Heart left ventricle (tissue), 16 donors: Measurements from ENCODE around the gene PACRG. TPM values are rescaled to one million over a fixed set of nuclear protein-coding genes. Genes with fewer than 3 reads are reported as not detected.

ENCODE experiments used
- ATAC-seq, 4 donors: fragments of 200-7000 bp; cut with Tn5 transposase; one replicate each; pipeline ENCODE4 v1.9.1; 2020 to 2022; ENCODE audit warnings: moderate library complexity in 4 of 4, mild to moderate bottlenecking in 3 of 4, moderate number of reproducible peaks in 1 of 4
- DNase-seq, 5 donors: peaks; one replicate each; pipeline ENCODE4 v3.0.0-alpha.2; 2020
- H3K27ac ChIP-seq, 12 donors: fragments of 200-600 bp; sonication (generic) in 4 of 12; one replicate each; pipeline versions ENCODE4 v1.5.0 to v1.8.0; 2016 to 2022; ENCODE audit warnings: mild to moderate bottlenecking in 2 of 12
- H3K27me3 ChIP-seq, 9 donors: fragments of 200-600 bp; sonication (generic) in 2 of 9; one replicate each; pipeline versions ENCODE4 v1.5.1 to v1.8.0; 2016 to 2022; ENCODE audit warnings: mild to moderate bottlenecking in 3 of 9
- H3K36me3 ChIP-seq, 9 donors: fragments of 200-600 bp; sonication (generic) in 2 of 9; one replicate each; pipeline versions ENCODE4 v1.5.0 to v1.8.0; 2018 to 2022; ENCODE audit warnings: mild to moderate bottlenecking in 2 of 9
- H3K4me1 ChIP-seq, 12 donors: fragments of 200-600 bp; sonication (generic) in 4 of 12; one replicate each; pipeline versions ENCODE4 v1.5.0 to v1.8.0; 2016 to 2022; ENCODE audit warnings: mild to moderate bottlenecking in 3 of 12
- H3K4me3 ChIP-seq, 12 donors: fragments of 200-600 bp; sonication (generic) in 4 of 12; one replicate each; pipeline versions ENCODE4 v1.5.0 to v1.8.0; 2017 to 2022; ENCODE audit warnings: mild to moderate bottlenecking in 9 of 12, moderate library complexity in 4 of 12
- H3K9me3 ChIP-seq, 12 donors: fragments of 200-600 bp; sonication (generic) in 4 of 12; one replicate each; pipeline versions ENCODE4 v1.5.0 to v1.8.0; 2016 to 2022; ENCODE audit warnings: mild to moderate bottlenecking in 1 of 12
- POLR2A ChIP-seq, 2 donors: fragments of 450-650 bp; IDR thresholded peaks; one replicate each; pipeline ENCODE4 v1.6.1; 2017; ENCODE audit warnings: antibody characterized with exemption in 2 of 2, mild to moderate bottlenecking in 2 of 2, moderate library complexity in 2 of 2
- WGBS, 4 donors: extraction: QIAGEN DNeasy Blood & Tissue Kit in 2 of 4; methylation state at CpG; one replicate each; pipeline versions ENCODE4 v1.1.5 to v1.1.7; 2013 to 2018; 5-methylcytosine and 5-hydroxymethylcytosine counted together
- intact Hi-C, 10 donors: fragments of 100-400 bp; cut with DNase I; formaldehyde crosslinking; loops; one replicate each; pipeline versions ENCODE4 v1.11.1 to v1.14.2; 2022
- polyA plus RNA-seq, 2 donors: library from polyadenylated mRNA; stranded (reverse); fragments of 200-250 nt; gene quantifications; one replicate each; pipeline ENCODE4 v1.2.3, GENCODE V29; 2013
- total RNA-seq, 9 donors: library from RNA; depleted of rRNA in 2 of 9; stranded (reverse); fragments of >200 nt in 2 of 9; fragmentation: NEBNext Ultra II Directional in 3 of 9; extraction: Animal tissue kit (Norgen Biotek cat#: 25700) in 3 of 9; gene quantifications; one replicate each; pipeline versions ENCODE4 v1.1.0 to v1.2.4, GENCODE V29; 2016 to 2023
- TF ChIP-seq, protein P1 (sequence below), 12 donors: fragments of 200-600 bp; sonication (generic) in 4 of 12; IDR thresholded peaks; one replicate each; pipeline versions ENCODE4 v1.5.0 to v1.8.0; 2018 to 2022; ENCODE audit warnings: antibody characterized with exemption in 12 of 12, mild to moderate bottlenecking in 5 of 12
- donor health status: ischemic (EF 13 %, LVEDD 7.1; RV severe dilation, severe dysfunction).
- donor health status: healthy with polysubstance abuse.
- donor health status: DM: no; HTN: yes; CAD: no.
- donor health status: DM: no; HTN: no; CAD: no.
- donor health status: ischemic (EF 25% LVEDD 6.9; RV normal size, moderate dysfunction).
- donor health status: ischemic (EF 25% LVEDD 5.7; RV mildly dilated, moderate dysfunction).
- donor health status: healthy.
- donor health status: DM: yes; HTN: yes; CAD: no.
- donor health status: ischemic (EF 35%, LVEDD 5.7; RV mildly dilated, moderate dysfunction).
- donor health status: nonischemic (EF 11% LVEDD 7.7; RV severe dilation, severe dysfunction).
- donor health status: DM: yes; HTN: yes; CAD: no.
- donor health status: PGD.
- donor health status: ischemic (EF 29% LVEDD 5.4; RV normal size, mild dysfunction).
- donor health status: nonischemic (EF 23%, LVEDD 6.1; RV moderate dilation, normal function).

The PACRG gene
- total and polyA plus RNA-seq, 11 donors: 2.0 to 83.3 (median 11.8) TPM

DNA sequence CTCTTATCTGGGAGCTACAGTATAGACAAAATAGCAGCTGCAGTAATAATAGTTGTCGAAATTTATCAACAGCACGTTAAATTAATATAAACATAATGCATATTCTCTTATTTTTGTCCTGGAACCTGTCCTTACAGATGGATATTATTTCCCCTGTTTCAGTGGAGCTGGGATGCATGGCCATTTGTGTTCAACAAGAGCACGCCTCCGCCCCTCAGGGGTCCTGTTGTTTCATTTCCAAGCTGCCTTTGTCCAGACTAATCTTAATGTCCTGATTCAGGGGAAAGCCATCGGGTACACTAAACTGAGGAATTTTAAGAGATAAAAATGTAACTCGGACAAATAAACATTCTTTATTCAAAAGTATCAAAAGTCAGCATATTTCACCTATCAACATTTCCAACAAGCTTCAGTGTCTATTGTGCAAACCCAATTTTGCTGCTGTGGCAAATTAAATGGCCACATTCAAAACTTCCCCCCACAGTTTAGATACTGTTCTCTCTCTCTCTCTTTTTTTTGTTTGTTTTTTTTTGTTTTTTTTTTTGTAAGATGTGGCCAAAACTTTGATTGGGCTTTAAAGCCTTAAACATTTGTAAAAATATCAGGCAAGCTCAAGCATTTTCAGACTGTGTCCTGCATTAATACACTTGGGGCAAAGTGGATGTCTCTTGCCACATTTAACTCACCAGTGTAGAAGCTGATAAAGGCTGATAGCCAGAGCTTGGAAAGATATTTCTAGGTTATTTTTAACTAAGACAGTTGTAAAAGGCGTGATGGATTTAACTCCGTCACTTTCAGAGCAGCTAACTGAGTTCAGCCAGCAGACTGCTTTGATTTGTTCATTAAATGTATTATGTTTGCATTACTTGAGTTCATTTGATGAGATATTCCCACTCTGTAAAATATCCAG is 574.2 kb downstream of the PACRG start:
- TF ChIP-seq POLR2A (IDR thresholded peaks at IDR 0.05): no peak
- TF ChIP-seq, protein P1, sequence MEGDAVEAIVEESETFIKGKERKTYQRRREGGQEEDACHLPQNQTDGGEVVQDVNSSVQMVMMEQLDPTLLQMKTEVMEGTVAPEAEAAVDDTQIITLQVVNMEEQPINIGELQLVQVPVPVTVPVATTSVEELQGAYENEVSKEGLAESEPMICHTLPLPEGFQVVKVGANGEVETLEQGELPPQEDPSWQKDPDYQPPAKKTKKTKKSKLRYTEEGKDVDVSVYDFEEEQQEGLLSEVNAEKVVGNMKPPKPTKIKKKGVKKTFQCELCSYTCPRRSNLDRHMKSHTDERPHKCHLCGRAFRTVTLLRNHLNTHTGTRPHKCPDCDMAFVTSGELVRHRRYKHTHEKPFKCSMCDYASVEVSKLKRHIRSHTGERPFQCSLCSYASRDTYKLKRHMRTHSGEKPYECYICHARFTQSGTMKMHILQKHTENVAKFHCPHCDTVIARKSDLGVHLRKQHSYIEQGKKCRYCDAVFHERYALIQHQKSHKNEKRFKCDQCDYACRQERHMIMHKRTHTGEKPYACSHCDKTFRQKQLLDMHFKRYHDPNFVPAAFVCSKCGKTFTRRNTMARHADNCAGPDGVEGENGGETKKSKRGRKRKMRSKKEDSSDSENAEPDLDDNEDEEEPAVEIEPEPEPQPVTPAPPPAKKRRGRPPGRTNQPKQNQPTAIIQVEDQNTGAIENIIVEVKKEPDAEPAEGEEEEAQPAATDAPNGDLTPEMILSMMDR (IDR thresholded peaks at IDR 0.05): no peak
- Histone ChIP-seq H3K36me3 (no peaks in the 10 kb centered on the region), H3K9me3 (no peaks in the 10 kb centered on the region), H3K27me3 (no peaks in the 10 kb centered on the region), H3K4me1 (peaks cover 0 to 38% (median 9%) of the 10 kb centered on the region in 12 donors), H3K27ac (peak overlapping the region in 11 of 12 donors; percentile 28 to 78 (median 57)), H3K4me3 (peak overlapping the region in 2 of 12 donors; percentile 7 to 18)
- intact Hi-C loops: loop anchor here in 2 of 10 donors (5.0 kb wide), 1 partner anchor 35 kb away; no protein-coding TSS in a partner anchor
- DNase-seq: no peak
- ATAC-seq: peak; percentile 56 to 81 (median 74)
- 31 to 44% (median 39%) methylated on average over 8 of the region's 8 CpGs for WGBS, 4 donors

DNA sequence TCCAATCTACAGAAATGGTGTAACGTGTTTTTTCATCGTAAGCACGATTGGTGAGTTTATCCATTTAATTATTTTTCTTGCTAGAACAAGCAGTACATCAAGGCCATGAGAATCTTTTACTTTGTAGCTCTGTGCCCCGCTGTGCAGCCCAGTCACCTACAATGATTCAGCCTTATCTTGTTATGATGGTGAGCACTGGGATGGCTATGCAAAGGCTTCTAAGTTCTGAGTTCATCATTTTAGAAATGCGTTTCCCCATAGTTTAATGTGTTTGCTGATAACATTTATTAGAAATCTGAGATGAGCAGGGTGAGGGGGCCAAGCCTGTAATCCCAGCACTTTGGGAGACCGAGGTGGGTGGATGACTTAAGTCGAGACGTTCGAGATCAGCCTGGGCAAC is 575.0 kb downstream of the PACRG start:
- DNase-seq: no peak
- Histone ChIP-seq H3K4me3 (peak overlapping the region in 2 of 12 donors; percentile 7 to 18), H3K9me3 (no peaks in the 10 kb centered on the region), H3K27me3 (no peaks in the 10 kb centered on the region), H3K36me3 (no peaks in the 10 kb centered on the region), H3K27ac (peak overlapping the region in 11 of 12 donors; percentile 28 to 78 (median 57)), H3K4me1 (peaks cover 0 to 38% (median 9%) of the 10 kb centered on the region in 12 donors)
- ATAC-seq: peak in 3 of 4 donors; percentile 34 to 50 (median 47)
- intact Hi-C loops: loop anchor here in 2 of 10 donors (5.0 kb wide), 1 partner anchor 35 kb away; no protein-coding TSS in a partner anchor
- WGBS, 4 donors: 52 to 61% (median 58%) methylated on average over 9 of the region's 9 CpGs
- no peak for TF ChIP-seq POLR2A (IDR thresholded peaks at IDR 0.05)
- TF ChIP-seq, protein P1 (IDR thresholded peaks at IDR 0.05): no peak

DNA sequence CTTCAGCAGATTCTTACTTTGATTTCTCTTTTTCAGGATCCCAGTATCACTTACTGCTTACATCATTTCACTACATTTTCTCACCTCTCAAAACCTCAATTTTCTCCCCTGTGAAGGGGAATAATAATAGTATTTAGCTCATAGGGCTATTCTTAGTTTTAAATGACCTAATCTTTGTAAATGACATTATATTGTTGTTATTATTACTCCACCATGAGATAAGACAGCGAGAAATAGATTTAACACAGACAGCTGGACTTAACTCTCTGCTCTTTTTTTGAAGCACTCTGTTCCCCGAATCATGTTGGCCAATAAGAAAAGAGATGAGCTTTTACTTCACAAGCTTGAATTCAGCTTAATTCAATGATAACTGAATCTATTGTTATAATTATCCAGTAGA is 578.2 kb downstream of the PACRG start:
- WGBS, 4 donors: 24 to 41% (median 32%) methylated on average over 2 of the region's 2 CpGs
- H3K27me3 ChIP-seq: no peaks in the 10 kb centered on the region
- ATAC-seq (peak in 1 of 4 donors; percentile 43), DNase-seq (no peak)
- no peaks in the 10 kb centered on the region for H3K36me3 ChIP-seq
- H3K27ac ChIP-seq: peak overlapping the region in 2 of 12 donors; percentile 13 to 36
- intact Hi-C loops: no loop called here
- no peak for TF ChIP-seq POLR2A (IDR thresholded peaks at IDR 0.05)
- TF ChIP-seq, protein P1 (IDR thresholded peaks at IDR 0.05): no peak
- H3K4me1 ChIP-seq: peaks cover 0 to 26% (median 9%) of the 10 kb centered on the region in 12 donors
- H3K9me3 ChIP-seq: no peaks in the 10 kb centered on the region
- H3K4me3 ChIP-seq: no peak overlapping the region
